H1 (cell line): ENCODE measurements around the gene PPP1R1C. TPM values are rescaled to one million over a fixed set of nuclear protein-coding genes. Genes with fewer than 3 reads are reported as not detected.

Experiments
- CTCF ChIA-PET: fragments of 300-600 bp; sonication (Branson Sonifier 250); formaldehyde crosslinking; loops from one replicate; lab custom pipeline; 2021; ENCODE audit not compliant: partially characterized antibody; lab: Charles Lee
- POLR2A ChIA-PET: fragments of 300-600 bp; sonication (Branson Sonifier 250); formaldehyde crosslinking; loops from one replicate; lab custom pipeline; 2021; ENCODE audit warnings: inconsistent platforms; ENCODE audit not compliant: partially characterized antibody; lab: Charles Lee
- DNase-seq, 2 experiments: peaks; one replicate each; pipeline versions ENCODE4 v3.0.0 to v3.0.0-alpha.2; 2010 to 2022; ENCODE audit warnings: low spot score in 2 of 2, low read depth in 1 of 2, mixed read lengths in 1 of 2
- FAIRE-seq: peaks from 2 replicates; lab custom pipeline; 2011; peaks lifted over from hg19 to GRCh38; lab: Jason Lieb, UNC
- H2AFZ ChIP-seq: 2 replicates; pipeline ENCODE4 v1.8.1; 2012; ENCODE audit warnings: low read length, inconsistent platforms
- H2AK5ac ChIP-seq: 2 replicates; pipeline ENCODE4 v1.6.1; 2013; ENCODE audit warnings: low read depth, low read length
- H2BK120ac ChIP-seq: replicated peaks from 2 replicates; pipeline ENCODE3; 2013; ENCODE audit warnings: low read depth, low read length, inconsistent platforms
- H2BK12ac ChIP-seq: 2 replicates; pipeline ENCODE4 v1.6.1; 2013; ENCODE audit warnings: low read depth, low read length
- H2BK15ac ChIP-seq: 2 replicates; pipeline ENCODE4 v1.6.1; 2013; ENCODE audit warnings: low read length
- H2BK20ac ChIP-seq: 2 replicates; pipeline ENCODE4 v1.6.1; 2013; ENCODE audit warnings: low read length
- H2BK5ac ChIP-seq: 2 replicates; pipeline ENCODE4 v1.6.1; 2013; ENCODE audit warnings: low read depth, low read length
- H3K14ac ChIP-seq: 2 replicates; pipeline ENCODE4 v1.6.1; 2013; ENCODE audit warnings: inconsistent platforms; ENCODE audit not compliant: insufficient read length
- H3K18ac ChIP-seq: 2 replicates; pipeline ENCODE4 v1.6.1; 2013; ENCODE audit warnings: low read length; ENCODE audit errors: extremely low read depth
- H3K23ac ChIP-seq: 2 replicates; pipeline ENCODE4 v1.6.1; 2013; ENCODE audit warnings: inconsistent platforms; ENCODE audit not compliant: insufficient read length
- H3K23me2 ChIP-seq: 2 replicates; pipeline ENCODE4 v1.6.1; 2013; ENCODE audit warnings: low read depth, low read length
- H3K27ac ChIP-seq: 2 replicates; pipeline ENCODE4 v1.6.1; 2011; ENCODE audit warnings: low read depth, low read length, inconsistent platforms
- H3K27me3 ChIP-seq, 4 experiments: replicated peaks in 1 of 4; 1 replicate in 1 of 4; 2 replicates in 3 of 4; pipeline versions ENCODE4 v1.6.1 to v1.8.1; 2011 to 2013; ENCODE audit warnings: low read length in 3 of 4, mild to moderate bottlenecking in 3 of 4, inconsistent platforms in 2 of 4, mixed read lengths in 2 of 4, moderate library complexity in 1 of 4; ENCODE audit not compliant: control insufficient read depth in 3 of 4, insufficient read depth in 3 of 4; ENCODE audit errors: extremely low read depth in 1 of 4
- H3K36me3 ChIP-seq, 4 experiments: 2 replicates each; pipeline versions ENCODE4 v1.6.1 to v1.8.1; 2011 to 2013; ENCODE audit warnings: mild to moderate bottlenecking in 4 of 4, low read length in 3 of 4, moderate library complexity in 2 of 4, control low read depth in 1 of 4, inconsistent platforms in 1 of 4; ENCODE audit not compliant: insufficient read depth in 4 of 4, control insufficient read depth in 2 of 4
- H3K4ac ChIP-seq: replicated peaks from 2 replicates; pipeline ENCODE3; 2013; ENCODE audit warnings: low read length, low read depth, mixed read lengths, inconsistent platforms; ENCODE audit not compliant: insufficient read length
- H3K4me1 ChIP-seq, 4 experiments: replicated peaks in 1 of 4; 1 replicate in 1 of 4; 2 replicates in 3 of 4; pipeline versions ENCODE4 v1.6.1 to v1.8.1; 2011 to 2013; ENCODE audit warnings: low read length in 3 of 4, inconsistent platforms in 2 of 4, mixed read lengths in 1 of 4; ENCODE audit not compliant: insufficient read depth in 4 of 4, control insufficient read depth in 3 of 4
- H3K4me2 ChIP-seq, 2 experiments: 2 replicates each; pipeline versions ENCODE4 v1.6.1 to v1.8.1; 2011 to 2013; ENCODE audit warnings: low read depth in 2 of 2, low read length in 2 of 2, control low read depth in 1 of 2, inconsistent platforms in 1 of 2, mild to moderate bottlenecking in 1 of 2; ENCODE audit not compliant: insufficient read depth in 1 of 2
- H3K4me3 ChIP-seq, 4 experiments: fragments of 200-600, 300-600 bp in 1 of 4; sonication (generic), shearing (Covaris generic), sonication (Bioruptor Twin) in 1 of 4; 2 replicates each; pipeline versions ENCODE4 v1.5.1 to v1.8.1; 2011 to 2016; ENCODE audit warnings: low read length in 4 of 4, low read depth in 3 of 4, control low read depth in 2 of 4, inconsistent platforms in 2 of 4, mild to moderate bottlenecking in 2 of 4, mixed read lengths in 1 of 4, moderate library complexity in 1 of 4; ENCODE audit not compliant: insufficient read depth in 2 of 4; ENCODE audit errors: extremely low read depth in 1 of 4
- H3K56ac ChIP-seq: replicated peaks from 2 replicates; pipeline ENCODE3; 2013; ENCODE audit warnings: low read depth, mild to moderate bottlenecking, mixed read lengths, low read length, inconsistent platforms; ENCODE audit not compliant: insufficient read length
- H3K79me1 ChIP-seq: 2 replicates; pipeline ENCODE4 v1.6.1; 2013; ENCODE audit warnings: low read depth, low read length, control low read depth
- H3K79me2 ChIP-seq, 2 experiments: 2 replicates each; pipeline versions ENCODE4 v1.6.1 to v1.8.1; 2012 to 2013; ENCODE audit warnings: low read length in 2 of 2, mild to moderate bottlenecking in 2 of 2, inconsistent platforms in 1 of 2; ENCODE audit not compliant: insufficient read depth in 2 of 2, control insufficient read depth in 1 of 2
- H3K9ac ChIP-seq, 4 experiments: replicated peaks in 1 of 4; 1 replicate in 1 of 4; 2 replicates in 3 of 4; pipeline versions ENCODE4 v1.6.1 to v1.8.1; 2011 to 2013; ENCODE audit warnings: low read depth in 3 of 4, low read length in 3 of 4, control low read depth in 2 of 4, mild to moderate bottlenecking in 2 of 4, moderate library complexity in 2 of 4, inconsistent platforms in 1 of 4; ENCODE audit errors: extremely low read depth in 1 of 4
- H3K9me3 ChIP-seq, 2 experiments: 2 replicates each; pipeline versions ENCODE4 v1.6.1 to v1.8.1; 2012 to 2013; ENCODE audit warnings: mild to moderate bottlenecking in 2 of 2, moderate library complexity in 2 of 2, control low read depth in 1 of 2, inconsistent platforms in 1 of 2, low read depth in 1 of 2, low read length in 1 of 2, mixed read lengths in 1 of 2; ENCODE audit not compliant: insufficient read depth in 2 of 2
- H4K20me1 ChIP-seq, 2 experiments: replicated peaks in 1 of 2; 2 replicates each; pipeline versions ENCODE3 to v1.8.1; 2011 to 2013; ENCODE audit warnings: inconsistent platforms in 2 of 2, low read length in 2 of 2, mild to moderate bottlenecking in 1 of 2; ENCODE audit not compliant: insufficient read depth in 2 of 2, control insufficient read depth in 1 of 2
- H4K5ac ChIP-seq: 2 replicates; pipeline ENCODE4 v1.6.1; 2013; ENCODE audit warnings: low read length, low read depth, mixed read lengths, inconsistent platforms; ENCODE audit not compliant: insufficient read length
- H4K8ac ChIP-seq: 2 replicates; pipeline ENCODE4 v1.8.0; 2013; ENCODE audit warnings: mild to moderate bottlenecking, moderate library complexity, low read length, inconsistent platforms; ENCODE audit not compliant: insufficient read depth; ENCODE audit errors: extremely low read depth
- H4K91ac ChIP-seq: replicated peaks from 2 replicates; pipeline ENCODE3; 2013; ENCODE audit warnings: low read length, mixed read lengths, inconsistent platforms; ENCODE audit not compliant: insufficient read length
- ATF2 ChIP-seq: IDR thresholded peaks from 2 replicates; pipeline ENCODE4 v1.6.1; 2012; ENCODE audit warnings: low read length, inconsistent platforms
- EP300 ChIP-seq, 2 experiments: IDR thresholded peaks; 1 replicate in 1 of 2; 2 replicates in 1 of 2; pipeline ENCODE4 v1.6.1; 2011 to 2012; ENCODE audit warnings: low read depth in 2 of 2, low read length in 2 of 2, mild to moderate bottlenecking in 2 of 2, borderline replicate concordance in 1 of 2, inconsistent platforms in 1 of 2, moderate library complexity in 1 of 2
- EZH2 ChIP-seq: fragments of 200-600 bp; sonication (generic); IDR thresholded peaks from 2 replicates; pipeline ENCODE4 v1.7.1; 2012; ENCODE audit warnings: low read depth, mild to moderate bottlenecking, moderate library complexity, low read length, inconsistent platforms; ENCODE audit not compliant: severe bottlenecking
- SAP30 ChIP-seq: fragments of 300-600 bp; sonication (generic); IDR thresholded peaks from 2 replicates; pipeline ENCODE4 v1.7.1; 2012; ENCODE audit warnings: low read length, moderate library complexity, mild to moderate bottlenecking, inconsistent platforms; ENCODE audit not compliant: insufficient read depth, insufficient replicate concordance
- SP4 ChIP-seq: IDR thresholded peaks from 2 replicates; pipeline ENCODE4 v1.6.1; 2012; ENCODE audit warnings: low read length, inconsistent platforms
- WGBS, 2 experiments: shearing (Covaris generic) in 1 of 2; methylation state at CpG; one replicate each; pipeline versions ENCODE4 v1.1.6 to v1.1.7; 2013 to 2015; ENCODE audit warnings: low lambda C conversion rate in 2 of 2, mixed read lengths in 2 of 2, inconsistent platforms in 1 of 2, low coverage in 1 of 2, missing lambda C conversion rate in 1 of 2; ENCODE audit not compliant: insufficient replicate concordance in 2 of 2, insufficient coverage in 1 of 2, insufficient read length in 1 of 2; ENCODE audit errors: extremely low coverage in 1 of 2, missing lambda C conversion rate in 1 of 2; 5-methylcytosine and 5-hydroxymethylcytosine counted together
- polyA plus RNA-seq, 7 experiments: library from polyadenylated mRNA; depleted of rRNA in 3 of 7; stranded (reverse) in 5 of 7; unstranded in 2 of 7; fragments of >200 nt in 5 of 7; fragments of 200-250 nt in 2 of 7; gene quantifications; 1 replicate in 5 of 7; 2 replicates in 1 of 7; 4 replicates in 1 of 7; pipeline versions ENCODE4 v1.2.1 to v1.2.3, GENCODE V29; 2011 to 2013; ENCODE audit warnings: missing spikeins in 2 of 7, mixed read lengths in 2 of 7
- total RNA-seq: library from RNA; stranded (reverse); fragmentation: NEBNext Ultra II Directional; extraction: Animal tissue kit (Norgen Biotek cat#: 25700); gene quantifications from 2 replicates; pipeline ENCODE4 v1.2.1, GENCODE V29; 2021

Gene PPP1R1C
- total and polyA plus RNA-seq, 2 of the 8 experiments (the other 6 are each of a cell fraction or from before 2014, with no cell fraction given), result 1.3 to 5.3 TPM

DNA sequence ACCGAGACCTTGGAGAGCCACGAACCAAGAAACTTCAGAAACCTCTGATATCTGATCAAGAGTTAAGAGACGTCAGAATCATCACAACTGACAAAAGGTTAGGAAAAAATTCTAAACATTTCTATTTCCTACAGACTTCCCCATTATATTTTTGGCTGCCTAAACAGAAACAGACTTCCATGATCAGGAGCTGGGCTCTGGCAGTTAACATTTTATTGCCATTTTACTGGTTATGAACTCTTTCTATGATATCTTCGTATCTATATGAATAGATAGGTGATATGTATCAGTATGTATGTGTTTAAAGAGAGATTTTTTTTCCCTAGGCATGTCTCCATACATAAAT is 31.1 kb upstream of the PPP1R1C start:
- H4K91ac ChIP-seq, result no peak overlapping the region
- no peak overlapping the region for H3K27ac ChIP-seq
- TF ChIP-seq EP300 (IDR thresholded peaks at IDR 0.05; ENCODE audit: borderline replicate concordance in 1 of 2, low read depth in 2 of 2, low read length in 2 of 2) (no peak), SP4 (no peak), SAP30 (no peak), ATF2 (no peak), EZH2 (no peak)

More for the DNA sequence above, 31.1 kb upstream of the PPP1R1C start:
- CTCF ChIA-PET, result interaction anchor here (0.6 to 2.0 kb wide), 13 partner anchors 15 to 843 kb away, joined by 3 to 13 read pairs (median 3); partner anchors contain the start of gene PPP1R1C
- Histone ChIP-seq H3K56ac (no peak overlapping the region), H3K36me3 (no peaks in the 10 kb centered on the region), H3K23me2 (no peaks in the 10 kb centered on the region), H3K4ac (no peak overlapping the region), H3K23ac (no peak overlapping the region), H4K20me1 (no peaks in the 10 kb centered on the region), H3K9me3 (no peaks in the 10 kb centered on the region), H3K14ac (no peak overlapping the region), H3K4me1 (no peaks in the 10 kb centered on the region), H4K5ac (no peak overlapping the region), H2BK5ac (no peak overlapping the region), H2BK15ac (no peak overlapping the region), H4K8ac (no peak overlapping the region), H3K4me3 (peak overlapping the region in 2 of 4 experiments; percentile 6 to 61; a peak in 2 of 8 replicates), H2AFZ (peak overlapping the region; percentile 83; the same call in 1 of the 2 replicates), H2BK120ac (no peak overlapping the region), H3K18ac (no peak overlapping the region), H3K79me1 (no peaks in the 10 kb centered on the region), H3K4me2 (peak overlapping the region in 1 of 2 experiments; percentile 39; a peak in 1 of 4 replicates), H2BK20ac (no peak overlapping the region), H3K27me3 (peaks cover 0 to 2% (median 0%) of the 10 kb centered on the region in 4 experiments; a peak in 1 of 7 replicates), H2BK12ac (no peak overlapping the region), H3K79me2 (no peaks in the 10 kb centered on the region), H2AK5ac (no peak overlapping the region), H3K9ac (no peak overlapping the region)
- DNase-seq (no peak), FAIRE-seq (no peak)
- WGBS, 2 experiments, result 43% methylated on average over 4 of the region's 4 CpGs; no CpG with 5 or more reads in 1 of the 2 experiments
- POLR2A ChIA-PET, result no interaction called here
